ENCODE data around the gene SYF2. TPM values are rescaled to one million over a fixed set of nuclear protein-coding genes. Genes with fewer than 3 reads are reported as not detected.

The SYF2 gene
- total and polyA plus RNA-seq, 2 of the 13 experiments (the other 11 are each of a cell fraction or from before 2014, with no cell fraction given), result 17.8 to 34.1 TPM

DNA sequence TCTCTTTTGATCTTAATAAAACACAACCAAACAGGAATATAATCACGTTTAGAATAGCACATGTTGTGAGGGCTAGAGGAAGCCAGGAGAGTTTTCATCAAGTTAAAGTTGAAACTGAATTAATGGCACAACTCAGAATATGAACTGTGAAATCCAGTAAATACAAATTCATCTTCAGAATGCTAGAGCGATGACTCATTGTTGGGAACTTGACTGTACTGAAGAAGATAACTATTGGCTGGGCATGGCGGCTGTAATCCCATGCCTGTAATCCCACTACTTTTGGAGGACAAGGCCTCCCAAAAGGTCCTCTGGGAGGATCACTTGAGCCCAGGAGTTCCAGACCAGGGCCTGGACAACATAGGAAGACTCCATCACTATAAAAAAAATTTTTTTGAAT lies 8.8 kb downstream of the SYF2 start:
- Histone ChIP-seq H2AFZ (ENCODE audit: low read length) (no peak overlapping the region), H3K9ac (ENCODE audit: insufficient read depth, low read depth, low read length) (no peak overlapping the region), H3K4me1 (ENCODE audit: insufficient read depth, low read length) (peaks cover 15% of the 10 kb centered on the region), H3K36me3 (replicated peaks in 1 of 2; ENCODE audit: control insufficient read depth in 1 of 2, insufficient read depth in 2 of 2, low read length in 2 of 2) (peaks cover 14 to 46% of the 10 kb centered on the region in 2 experiments; a peak in 4 of 5 replicates), H3K4me2 (ENCODE audit: low read depth, low read length) (no peak overlapping the region), H3K79me2 (ENCODE audit: insufficient read depth, low read length) (no peaks in the 10 kb centered on the region), H4K20me1 (ENCODE audit: insufficient read depth, low read length) (no peaks in the 10 kb centered on the region), H3K4me3 (replicated peaks in 1 of 3; ENCODE audit: insufficient read depth in 1 of 3, low read depth in 2 of 3, low read length in 3 of 3) (no peak overlapping the region), H3K9me3 (ENCODE audit: low read length) (no peaks in the 10 kb centered on the region), H3K27ac (ENCODE audit: extremely low read length, insufficient read depth, low read length) (no peak overlapping the region), H3K27me3 (ENCODE audit: control insufficient read depth in 1 of 2, insufficient read depth in 2 of 2, low read length in 2 of 2) (no peaks in the 10 kb centered on the region)
- intact Hi-C loops (cut with micrococcal nuclease; ENCODE audit: unreplicated experiment) (no loop called here), in situ Hi-C loops (cut with HindIII; ENCODE audit: extremely low pct_ligation_motif_present, low pct_unique_long_range_greater_than_20kb) (no loop called here)
- WGBS (ENCODE audit: low lambda C conversion rate), result 91% methylated on average over 3 of the region's 3 CpGs
- CTCF ChIA-PET (ENCODE audit: low intra/inter-chr PET ratio, low total read pairs), result no interaction called here
- POLR2A ChIA-PET, result interaction anchor here (0.7 kb wide), 1 partner anchor 9 kb away, joined by 3 read pairs; the partner anchor contains the start of gene SYF2
- no peak for ATAC-seq
- no peak for FAIRE-seq
- DNase-seq (ENCODE audit: low spot score), result no peak
- BruUV-seq (replicated peaks), result no TSS peak
- TF ChIP-seq, protein P1, sequence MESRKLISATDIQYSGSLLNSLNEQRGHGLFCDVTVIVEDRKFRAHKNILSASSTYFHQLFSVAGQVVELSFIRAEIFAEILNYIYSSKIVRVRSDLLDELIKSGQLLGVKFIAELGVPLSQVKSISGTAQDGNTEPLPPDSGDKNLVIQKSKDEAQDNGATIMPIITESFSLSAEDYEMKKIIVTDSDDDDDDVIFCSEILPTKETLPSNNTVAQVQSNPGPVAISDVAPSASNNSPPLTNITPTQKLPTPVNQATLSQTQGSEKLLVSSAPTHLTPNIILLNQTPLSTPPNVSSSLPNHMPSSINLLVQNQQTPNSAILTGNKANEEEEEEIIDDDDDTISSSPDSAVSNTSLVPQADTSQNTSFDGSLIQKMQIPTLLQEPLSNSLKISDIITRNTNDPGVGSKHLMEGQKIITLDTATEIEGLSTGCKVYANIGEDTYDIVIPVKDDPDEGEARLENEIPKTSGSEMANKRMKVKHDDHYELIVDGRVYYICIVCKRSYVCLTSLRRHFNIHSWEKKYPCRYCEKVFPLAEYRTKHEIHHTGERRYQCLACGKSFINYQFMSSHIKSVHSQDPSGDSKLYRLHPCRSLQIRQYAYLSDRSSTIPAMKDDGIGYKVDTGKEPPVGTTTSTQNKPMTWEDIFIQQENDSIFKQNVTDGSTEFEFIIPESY (CRISPR knock-in tag; IDR thresholded peaks at IDR 0.05), result no peak
- TF ChIP-seq ZNF484 (CRISPR knock-in tag; IDR thresholded peaks at IDR 0.05; ENCODE audit: borderline replicate concordance, low read depth), result no peak
- TF ChIP-seq, protein P2, sequence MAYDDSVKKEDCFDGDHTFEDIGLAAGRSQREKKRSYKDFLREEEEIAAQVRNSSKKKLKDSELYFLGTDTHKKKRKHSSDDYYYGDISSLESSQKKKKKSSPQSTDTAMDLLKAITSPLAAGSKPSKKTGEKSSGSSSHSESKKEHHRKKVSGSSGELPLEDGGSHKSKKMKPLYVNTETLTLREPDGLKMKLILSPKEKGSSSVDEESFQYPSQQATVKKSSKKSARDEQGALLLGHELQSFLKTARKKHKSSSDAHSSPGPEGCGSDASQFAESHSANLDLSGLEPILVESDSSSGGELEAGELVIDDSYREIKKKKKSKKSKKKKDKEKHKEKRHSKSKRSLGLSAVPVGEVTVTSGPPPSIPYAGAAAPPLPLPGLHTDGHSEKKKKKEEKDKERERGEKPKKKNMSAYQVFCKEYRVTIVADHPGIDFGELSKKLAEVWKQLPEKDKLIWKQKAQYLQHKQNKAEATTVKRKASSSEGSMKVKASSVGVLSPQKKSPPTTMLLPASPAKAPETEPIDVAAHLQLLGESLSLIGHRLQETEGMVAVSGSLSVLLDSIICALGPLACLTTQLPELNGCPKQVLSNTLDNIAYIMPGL (CRISPR knock-in tag; IDR thresholded peaks at IDR 0.05; ENCODE audit: borderline replicate concordance in 1 of 2, low read depth in 1 of 2), result no peak
- TF ChIP-seq, protein P3, sequence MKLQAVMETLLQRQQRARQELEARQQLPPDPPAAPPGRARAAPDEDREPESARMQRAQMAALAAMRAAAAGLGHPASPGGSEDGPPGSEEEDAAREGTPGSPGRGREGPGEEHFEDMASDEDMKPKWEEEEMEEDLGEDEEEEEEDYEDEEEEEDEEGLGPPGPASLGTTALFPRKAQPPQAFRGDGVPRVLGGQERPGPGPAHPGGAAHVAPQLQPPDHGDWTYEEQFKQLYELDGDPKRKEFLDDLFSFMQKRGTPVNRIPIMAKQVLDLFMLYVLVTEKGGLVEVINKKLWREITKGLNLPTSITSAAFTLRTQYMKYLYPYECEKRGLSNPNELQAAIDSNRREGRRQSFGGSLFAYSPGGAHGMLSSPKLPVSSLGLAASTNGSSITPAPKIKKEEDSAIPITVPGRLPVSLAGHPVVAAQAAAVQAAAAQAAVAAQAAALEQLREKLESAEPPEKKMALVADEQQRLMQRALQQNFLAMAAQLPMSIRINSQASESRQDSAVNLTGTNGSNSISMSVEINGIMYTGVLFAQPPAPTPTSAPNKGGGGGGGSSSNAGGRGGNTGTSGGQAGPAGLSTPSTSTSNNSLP (IDR thresholded peaks at IDR 0.05; ENCODE audit: low read depth, low read length), result no peak
- TF ChIP-seq ZNF124 (CRISPR knock-in tag; IDR thresholded peaks at IDR 0.05), result no peak
- no peak for TF ChIP-seq SRSF4 (IDR thresholded peaks at IDR 0.05; ENCODE audit: low read depth, low read length, poor library complexity, severe bottlenecking)
- TF ChIP-seq NFE2 (CRISPR knock-in tag; IDR thresholded peaks at IDR 0.05), result no peak
- TF ChIP-seq, protein P4, sequence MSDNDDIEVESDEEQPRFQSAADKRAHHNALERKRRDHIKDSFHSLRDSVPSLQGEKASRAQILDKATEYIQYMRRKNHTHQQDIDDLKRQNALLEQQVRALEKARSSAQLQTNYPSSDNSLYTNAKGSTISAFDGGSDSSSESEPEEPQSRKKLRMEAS (IDR thresholded peaks at IDR 0.05), result no peak
- TF ChIP-seq THYN1 (CRISPR knock-in tag; IDR thresholded peaks at IDR 0.05; ENCODE audit: borderline replicate concordance, low read depth), result no peak
- TF ChIP-seq ZMAT5 (CRISPR knock-in tag; IDR thresholded peaks at IDR 0.05; ENCODE audit: borderline replicate concordance, low read depth), result no peak
- TF ChIP-seq E2F1 (CRISPR knock-in tag; IDR thresholded peaks at IDR 0.05), result no peak
- TF ChIP-seq ZNF558 (CRISPR knock-in tag; IDR thresholded peaks at IDR 0.05; ENCODE audit: borderline replicate concordance), result no peak
- TF ChIP-seq REPIN1 (CRISPR knock-in tag; IDR thresholded peaks at IDR 0.05; ENCODE audit: borderline replicate concordance, low read depth), result no peak
- TF ChIP-seq ZNF30 (CRISPR knock-in tag; IDR thresholded peaks at IDR 0.05), result no peak
- TF ChIP-seq, protein P5, sequence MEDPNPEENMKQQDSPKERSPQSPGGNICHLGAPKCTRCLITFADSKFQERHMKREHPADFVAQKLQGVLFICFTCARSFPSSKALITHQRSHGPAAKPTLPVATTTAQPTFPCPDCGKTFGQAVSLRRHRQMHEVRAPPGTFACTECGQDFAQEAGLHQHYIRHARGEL (CRISPR knock-in tag; IDR thresholded peaks at IDR 0.05), result no peak

Measured in HepG2 (cell line).